GM21737 (cell line): ENCODE data around the gene LCN10.
"Not testable (repeated sequence)": the region's sequence is repeated elsewhere in the genome, so short reads cannot be mapped to it uniquely, and the experiment has no call there.

Experiments used
- ATAC-seq: cut with Tn5 transposase; IDR thresholded peaks from one replicate; pipeline ENCODE4 v1.9.1; 2021; ENCODE audit warnings: mild to moderate bottlenecking, moderate library complexity; ENCODE audit not compliant: unreplicated experiment

Gene LCN10

DNA sequence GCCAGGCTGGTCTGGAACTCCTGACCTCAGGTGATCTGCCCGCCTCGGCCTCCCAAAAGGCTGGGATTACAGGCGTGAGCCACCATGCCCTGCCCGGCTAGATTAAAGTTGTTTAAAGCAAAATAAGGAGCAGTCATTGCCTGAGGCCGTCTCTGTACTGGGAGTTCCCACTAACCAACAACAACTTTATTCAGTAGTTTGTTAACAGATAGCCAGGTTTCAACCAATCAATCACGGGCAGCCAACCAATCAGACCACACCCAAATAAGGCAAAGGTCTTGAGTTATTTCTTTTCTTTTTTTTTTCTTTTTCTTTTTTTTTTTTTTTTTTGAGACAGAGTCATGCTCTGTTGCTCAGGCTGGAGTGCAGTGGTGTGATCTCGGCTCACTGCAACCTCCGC is 38.0 kb downstream of the LCN10 start:
- ATAC-seq = not testable (repeated sequence)

DNA sequence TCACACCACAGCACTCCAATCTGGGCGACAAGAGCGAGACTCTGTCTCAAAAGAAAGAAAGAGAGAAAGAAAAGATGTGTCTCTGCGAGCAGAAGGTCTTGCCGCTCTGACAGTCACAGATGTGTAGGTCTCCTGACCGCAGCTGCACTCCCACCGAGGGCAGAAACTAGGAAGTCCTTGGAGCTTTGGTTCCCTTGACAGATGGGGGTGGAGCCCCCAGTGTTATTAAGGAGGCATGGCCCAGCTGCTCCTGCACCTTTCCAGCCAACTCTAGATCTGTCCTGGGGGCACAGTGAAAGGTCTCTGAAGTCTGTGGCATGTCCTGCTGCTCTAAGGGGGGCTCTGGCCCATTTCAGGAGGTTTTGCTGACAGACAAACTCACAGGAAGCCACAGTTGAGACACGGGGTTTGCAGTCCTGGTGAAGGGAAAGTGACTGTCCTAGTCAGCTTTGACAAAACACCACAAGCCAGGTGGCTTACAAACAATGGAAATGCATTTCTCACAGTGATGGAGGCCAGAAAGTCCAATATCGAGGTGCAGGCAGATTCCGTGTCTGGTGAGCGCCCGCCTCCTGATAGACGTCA is 39.4 kb downstream of the LCN10 start:
- ATAC-seq = no peak

DNA sequence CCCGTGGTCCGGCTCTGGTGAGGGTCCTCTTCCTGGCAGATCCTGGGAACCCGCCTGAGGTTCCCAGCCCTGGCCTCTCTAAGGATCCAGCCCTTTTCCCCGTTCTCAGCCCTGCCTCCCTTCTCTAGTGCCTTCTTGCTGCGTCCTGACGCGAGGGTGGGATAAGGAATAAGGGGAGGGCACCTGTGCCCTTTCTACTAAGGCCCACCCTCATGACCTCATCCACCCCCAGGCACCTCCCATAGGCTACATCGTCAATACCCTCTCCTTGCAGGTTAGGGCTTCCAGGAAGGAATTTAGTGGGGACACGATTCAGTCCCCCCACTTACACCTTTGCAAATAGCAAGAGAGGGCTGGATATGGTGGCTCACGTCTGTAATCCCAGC is 41.1 kb downstream of the LCN10 start:
- ATAC-seq = no peak

DNA sequence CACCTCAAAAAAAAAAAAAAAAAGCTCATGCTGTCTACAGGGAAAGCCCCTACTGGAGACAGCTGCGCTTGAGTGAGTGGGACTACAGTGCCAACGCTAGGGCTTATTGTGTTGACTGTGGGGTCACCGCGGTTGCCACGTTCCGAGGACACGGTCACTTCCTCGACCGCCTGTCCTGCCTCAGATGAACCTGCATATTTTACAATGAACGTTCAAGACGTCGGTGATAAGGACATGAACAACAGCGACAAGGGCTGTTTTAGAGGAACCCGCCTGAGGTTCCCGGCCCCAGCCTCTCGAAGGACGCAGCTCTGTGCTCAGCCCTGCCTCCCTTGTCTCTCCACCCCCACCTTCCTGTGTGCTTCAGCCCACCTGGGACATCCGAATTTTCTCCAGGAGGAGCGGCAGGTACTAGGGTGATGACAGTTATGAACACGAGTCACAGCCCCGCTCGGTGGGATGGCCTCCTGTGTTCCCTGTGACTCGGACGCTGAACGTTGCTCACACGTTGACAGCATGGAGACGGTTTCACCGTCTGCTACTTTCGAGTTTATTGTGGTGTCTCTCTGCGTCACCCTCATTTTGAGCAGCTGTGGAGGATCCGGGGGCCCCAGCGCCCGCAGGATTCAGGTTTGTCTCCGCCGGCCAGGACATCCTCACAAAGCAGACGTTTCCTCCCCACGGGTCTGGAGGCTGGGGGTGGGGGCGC is 41.6 kb downstream of the LCN10 start:
- ATAC-seq = no peak

DNA sequence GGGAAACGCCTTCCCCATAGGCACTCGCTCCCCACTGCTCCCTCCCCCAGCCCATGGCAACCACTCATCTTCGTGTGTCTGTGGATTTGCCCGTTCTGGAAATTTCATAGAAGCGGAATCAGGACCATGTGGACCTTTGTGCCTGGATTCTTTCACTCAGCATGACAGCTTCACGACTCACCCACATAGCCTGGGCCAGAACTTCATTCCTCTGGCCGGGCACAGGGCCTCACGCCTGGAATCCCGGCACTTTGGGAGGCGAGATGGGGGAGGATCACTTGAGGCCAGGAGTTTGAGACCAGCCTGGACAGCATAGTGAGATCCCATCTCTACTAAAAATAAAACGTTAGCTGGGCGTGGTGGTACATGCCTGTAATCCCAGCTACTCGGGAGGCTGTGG is 42.4 kb downstream of the LCN10 start:
- no peak for ATAC-seq

DNA sequence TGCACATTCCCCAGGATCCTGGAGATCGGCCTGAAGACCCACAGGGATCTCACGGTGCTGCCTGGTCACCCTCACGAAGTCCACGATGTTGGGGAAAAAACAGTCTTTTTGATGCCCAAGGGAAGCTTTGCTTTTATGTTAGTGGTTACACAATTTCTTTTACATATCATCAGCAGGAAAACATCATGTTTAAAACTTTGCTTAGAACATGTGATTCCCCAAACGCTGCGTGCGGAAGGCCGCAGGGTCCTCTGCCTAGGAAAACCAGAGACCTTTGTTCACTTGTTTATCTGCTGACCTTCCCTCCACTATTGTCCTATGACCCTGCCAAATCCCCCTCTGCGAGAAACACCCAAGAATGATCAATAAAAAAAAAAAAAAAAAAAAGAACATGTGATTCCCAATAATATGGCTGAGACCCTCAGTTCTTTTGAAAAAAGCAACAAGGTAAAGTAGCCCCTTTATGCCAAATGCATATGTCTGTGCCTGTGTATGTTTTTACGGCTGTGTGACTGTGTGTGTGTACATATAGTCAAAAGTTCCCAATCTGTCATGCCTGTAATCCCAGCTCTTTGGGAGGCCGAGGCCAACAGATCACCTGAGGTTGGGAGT is 44.0 kb downstream of the LCN10 start:
- no peak for ATAC-seq

DNA sequence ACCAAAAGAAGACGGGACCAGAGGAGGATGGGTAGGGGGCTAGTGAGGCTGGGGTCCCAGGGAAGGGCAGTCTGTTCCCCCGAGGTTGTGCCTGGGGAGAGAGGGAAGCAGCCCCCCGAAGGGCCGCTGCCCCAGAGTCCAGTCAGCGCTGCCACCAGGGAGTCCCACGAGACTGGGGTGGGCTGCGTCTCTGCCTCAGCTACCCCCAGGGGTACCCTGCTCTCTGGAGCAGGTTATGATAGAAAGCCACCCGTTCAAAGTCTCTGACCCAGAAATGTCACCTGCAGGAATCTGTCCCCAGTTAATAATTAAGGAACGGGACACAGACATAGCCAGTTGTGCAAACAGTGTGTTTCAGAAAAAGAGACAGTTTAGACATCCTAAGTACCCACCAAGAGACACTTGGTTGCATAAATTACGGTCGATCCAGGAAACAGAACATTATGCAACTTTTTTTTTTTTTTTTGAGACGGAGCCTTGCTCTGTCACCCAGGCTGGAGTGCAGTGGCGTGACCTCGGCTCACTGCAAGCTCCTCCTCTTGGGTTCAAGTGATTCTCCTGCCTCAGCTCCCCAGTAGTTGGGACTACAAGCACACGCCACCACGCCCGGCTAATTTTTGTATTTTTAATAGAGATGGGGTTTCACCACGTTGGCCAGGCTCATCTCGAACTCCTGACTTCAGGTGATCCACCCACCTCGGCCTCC is 44.8 kb downstream of the LCN10 start:
- ATAC-seq = no peak

DNA sequence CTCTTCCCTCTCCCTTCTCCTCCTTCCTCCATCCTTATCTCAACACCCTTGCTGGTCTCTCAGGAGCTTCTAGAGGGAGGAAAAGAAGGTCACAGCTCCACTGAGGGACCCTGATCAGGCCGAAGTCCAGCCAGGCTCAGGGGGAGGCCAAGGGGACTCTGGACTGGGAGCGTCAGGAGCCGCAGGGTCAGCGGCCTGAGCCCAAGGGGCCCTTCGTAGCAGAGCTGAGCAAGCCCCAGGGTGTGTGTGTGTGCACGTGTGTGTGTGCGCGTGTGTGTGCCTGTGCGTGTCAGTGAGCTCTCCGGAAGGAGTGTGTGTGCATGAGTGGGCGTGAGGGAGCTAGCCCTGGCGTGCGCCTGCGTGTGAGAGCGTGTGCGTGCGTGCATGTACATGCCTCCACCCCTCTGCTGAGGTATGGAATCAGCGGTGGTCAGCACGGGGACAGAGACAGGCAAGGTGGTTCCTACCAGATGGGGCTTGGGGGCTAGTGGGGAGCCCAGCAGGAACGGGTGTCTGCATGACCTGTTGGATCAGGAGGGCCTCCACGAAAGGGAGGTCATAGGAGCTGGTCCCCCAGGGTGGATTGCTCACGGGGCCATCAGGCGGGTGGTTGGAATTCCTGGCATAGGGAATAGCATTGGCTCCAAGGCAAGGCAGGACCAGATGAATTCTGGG is 45.5 kb downstream of the LCN10 start:
- no peak for ATAC-seq

DNA sequence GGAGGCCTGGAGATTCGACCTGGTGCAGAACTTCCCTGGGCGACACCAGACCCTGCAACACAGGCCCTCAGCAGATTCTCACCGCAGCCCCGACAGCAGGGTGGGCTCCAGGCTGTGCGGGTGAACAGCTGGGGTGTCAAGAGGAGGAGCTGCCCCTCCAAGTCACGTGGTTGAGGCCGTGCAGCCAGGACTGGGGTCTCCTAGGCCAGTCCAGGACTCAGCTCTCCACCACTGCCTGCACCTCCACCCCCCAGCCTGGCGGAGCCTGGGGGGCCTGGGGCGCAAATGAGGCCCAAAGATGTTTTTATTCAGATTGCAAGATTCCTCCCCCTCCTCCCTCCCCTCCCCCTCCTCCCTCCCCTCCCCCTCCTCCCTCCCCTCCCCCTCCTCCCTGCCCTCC is 46.2 kb downstream of the LCN10 start:
- ATAC-seq = no peak

DNA sequence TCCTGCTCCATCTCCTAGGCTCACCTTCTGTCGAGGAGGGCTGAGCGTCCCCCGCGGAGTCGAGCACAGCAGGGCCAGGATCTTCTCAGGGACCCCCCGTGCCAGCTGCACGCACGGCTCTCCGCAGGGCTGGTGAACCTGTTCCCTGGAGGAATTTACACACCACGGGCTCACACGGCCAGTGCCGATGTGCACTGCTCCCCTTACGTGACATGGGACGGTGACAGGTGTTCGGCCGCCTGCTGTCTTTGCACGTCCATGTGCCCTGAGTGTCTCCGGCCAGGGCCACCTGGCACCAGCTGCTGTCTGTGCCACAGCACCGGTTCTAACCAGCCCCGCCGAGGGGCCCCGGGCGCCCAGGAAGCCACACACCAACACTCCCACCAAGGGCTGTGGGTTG is 46.8 kb downstream of the LCN10 start:
- ATAC-seq = no peak

DNA sequence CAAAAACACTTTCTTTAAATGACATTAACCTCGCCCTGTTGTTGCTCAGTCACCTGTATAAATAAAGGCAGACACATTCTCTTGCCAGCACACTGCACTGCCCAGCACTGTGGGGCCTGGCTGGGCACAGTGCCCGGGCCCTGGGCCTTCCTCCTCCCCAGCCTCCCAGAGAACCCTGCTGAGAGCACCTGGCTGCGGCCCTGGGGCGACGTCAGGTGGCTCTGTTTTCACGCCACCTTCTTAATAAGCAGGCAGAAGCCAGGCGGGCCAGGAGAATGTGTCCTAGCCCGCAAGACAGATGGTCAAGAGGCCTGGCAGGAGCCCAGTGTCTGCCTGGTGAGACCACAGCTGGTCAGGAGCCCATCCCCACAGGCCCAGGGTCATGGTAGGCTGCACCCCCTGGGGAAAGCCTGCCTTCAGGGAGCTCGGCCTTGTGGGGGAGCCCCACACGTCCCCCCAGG is 47.3 kb downstream of the LCN10 start:
- no peak for ATAC-seq

DNA sequence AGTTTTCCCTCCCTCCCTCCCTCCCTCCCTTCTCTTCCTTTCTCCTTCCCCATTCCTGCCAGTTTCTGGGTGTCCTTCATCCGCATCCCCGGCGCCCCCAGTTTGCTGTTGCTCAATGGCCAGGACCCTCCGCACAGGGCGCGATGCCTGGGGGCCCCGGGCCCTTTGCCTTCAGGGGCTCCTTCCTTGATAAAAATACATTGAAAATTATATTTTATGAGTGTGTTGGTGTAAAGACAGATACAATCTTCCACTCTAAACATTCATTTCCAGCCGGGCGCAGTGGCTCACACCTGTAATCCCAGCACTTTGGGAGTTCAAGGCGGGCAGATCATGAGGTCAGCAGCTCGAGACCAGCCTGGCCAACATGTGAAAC is 47.9 kb downstream of the LCN10 start:
- no peak for ATAC-seq

DNA sequence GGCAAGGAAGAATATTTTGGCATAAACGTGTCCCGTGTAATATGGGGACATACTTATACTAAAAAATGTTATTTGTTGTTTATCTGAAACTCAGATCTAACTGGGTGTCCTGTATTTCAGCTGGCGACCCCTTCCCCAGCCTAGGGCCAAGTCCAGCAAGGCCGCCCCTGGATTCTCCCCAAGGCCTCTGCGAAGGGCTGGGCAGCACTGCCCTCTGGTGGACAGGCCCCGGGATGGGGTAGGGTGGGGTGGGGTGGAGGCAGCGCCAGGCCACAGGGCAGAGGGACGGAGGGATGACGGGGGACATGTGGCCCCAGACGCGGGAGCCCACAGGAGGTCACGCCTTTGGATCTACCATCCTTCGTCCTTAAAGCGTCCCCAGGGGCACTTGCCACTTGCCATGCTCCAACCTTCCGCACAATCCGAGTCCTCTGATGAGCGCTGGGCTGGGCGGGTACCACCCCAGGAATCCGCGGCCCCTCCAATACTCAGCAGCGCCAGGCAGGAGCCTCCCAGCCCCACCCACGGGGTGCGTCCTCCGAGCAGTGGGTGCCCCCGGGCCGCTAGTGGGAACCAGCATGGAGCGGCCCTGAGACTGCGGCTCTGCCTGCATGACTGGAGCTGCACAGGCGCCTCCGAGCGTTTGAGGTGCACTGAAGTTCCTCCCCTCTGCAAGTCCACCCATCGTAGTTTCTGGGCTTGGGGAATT is 48.4 kb downstream of the LCN10 start:
- ATAC-seq = no peak

DNA sequence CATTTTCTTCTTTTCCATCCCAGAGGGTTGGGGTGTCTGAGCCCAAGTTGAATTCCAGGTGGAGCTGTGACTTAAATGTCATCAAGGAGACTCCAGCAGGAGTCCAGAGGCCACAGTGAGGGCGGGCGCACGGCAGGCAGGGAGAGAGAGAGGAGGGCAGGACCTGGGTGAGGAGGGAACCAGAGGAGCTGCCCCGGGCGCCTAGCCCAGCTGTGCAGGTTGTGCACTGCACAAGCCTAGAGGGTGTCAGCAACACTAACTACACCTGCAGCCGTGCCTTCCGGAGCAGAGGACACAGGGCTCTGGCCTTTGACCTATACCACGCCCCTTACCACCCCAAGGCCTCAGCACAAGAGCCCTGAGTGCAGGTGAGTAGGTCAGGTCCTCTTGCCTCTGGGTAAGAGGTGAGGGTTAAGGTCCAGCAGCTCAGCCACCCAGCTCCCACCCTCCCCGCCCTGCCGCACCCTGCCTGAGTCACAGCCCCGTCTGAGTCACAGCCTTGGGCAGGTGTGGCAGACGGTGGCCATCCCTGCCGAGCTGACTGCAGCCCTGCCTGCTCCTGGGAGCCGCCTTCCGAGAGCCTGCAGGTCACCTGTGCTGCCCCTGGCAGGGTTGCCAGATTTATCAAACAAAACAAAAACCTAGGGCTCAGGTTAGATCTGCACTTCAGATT is 49.1 kb downstream of the LCN10 start:
- no peak for ATAC-seq

DNA sequence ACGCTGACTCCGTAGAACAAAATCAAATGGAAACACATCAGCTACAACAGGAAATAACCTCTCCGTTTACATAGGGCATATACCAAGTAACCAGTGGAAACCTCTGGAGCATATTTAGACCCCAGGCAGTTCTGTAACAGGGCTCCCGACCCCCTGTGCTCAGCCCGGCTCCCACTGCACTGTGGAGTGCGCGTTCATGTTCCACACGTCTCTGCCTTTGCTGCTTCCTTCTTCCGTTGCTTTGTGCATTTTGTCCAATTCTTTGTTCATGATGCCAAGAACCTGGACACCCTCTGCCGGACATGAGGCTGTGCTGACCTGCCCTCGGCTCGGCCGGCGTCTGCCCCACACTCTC is 49.6 kb downstream of the LCN10 start:
- ATAC-seq = no peak

DNA sequence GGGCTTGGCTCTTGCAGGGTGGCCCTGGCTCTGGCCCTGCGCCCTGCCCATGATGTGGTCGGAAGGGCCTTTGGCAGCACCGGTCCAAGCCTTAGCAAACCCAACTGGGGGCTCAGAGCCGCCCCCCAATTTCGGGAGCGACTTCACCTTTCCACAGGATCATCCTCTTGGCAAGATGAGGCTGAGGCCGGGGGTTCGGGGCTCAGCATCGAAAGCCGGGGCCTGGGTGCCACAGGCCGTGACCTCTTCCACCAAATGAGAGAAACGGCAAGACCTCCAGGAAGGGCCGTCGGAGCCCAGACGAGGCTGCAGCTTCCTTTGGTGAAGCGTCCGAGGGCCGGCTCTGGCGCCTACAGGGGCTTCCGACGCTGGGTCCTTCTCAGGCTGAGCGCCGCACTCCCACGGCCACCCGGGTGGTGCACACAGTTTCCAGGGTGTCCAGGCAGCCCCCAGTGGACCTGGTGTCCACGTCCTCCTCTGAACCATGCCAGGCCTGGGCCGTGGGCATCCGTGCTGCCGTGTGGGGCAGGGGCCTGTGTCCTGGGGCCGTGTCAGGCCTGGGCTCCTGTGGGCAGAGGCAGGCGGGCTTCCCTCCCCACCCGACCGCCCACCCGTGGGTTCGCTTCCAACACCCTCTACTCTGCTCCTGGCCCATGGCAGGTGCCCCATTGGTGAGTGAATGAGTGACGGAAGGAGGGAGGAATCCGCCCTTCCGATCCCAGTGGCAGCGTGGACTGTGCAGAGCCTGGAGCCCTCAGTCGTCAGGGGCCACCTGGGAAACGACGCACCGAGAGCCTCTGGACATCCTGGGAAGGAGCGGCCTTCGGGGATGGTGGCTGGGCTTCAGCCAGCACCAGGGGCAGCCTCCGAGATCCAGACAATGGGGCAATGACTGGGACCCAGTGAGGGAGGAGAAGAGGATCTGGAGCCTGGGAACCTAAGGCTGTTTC is 50.3 kb downstream of the LCN10 start:
- no peak for ATAC-seq

DNA sequence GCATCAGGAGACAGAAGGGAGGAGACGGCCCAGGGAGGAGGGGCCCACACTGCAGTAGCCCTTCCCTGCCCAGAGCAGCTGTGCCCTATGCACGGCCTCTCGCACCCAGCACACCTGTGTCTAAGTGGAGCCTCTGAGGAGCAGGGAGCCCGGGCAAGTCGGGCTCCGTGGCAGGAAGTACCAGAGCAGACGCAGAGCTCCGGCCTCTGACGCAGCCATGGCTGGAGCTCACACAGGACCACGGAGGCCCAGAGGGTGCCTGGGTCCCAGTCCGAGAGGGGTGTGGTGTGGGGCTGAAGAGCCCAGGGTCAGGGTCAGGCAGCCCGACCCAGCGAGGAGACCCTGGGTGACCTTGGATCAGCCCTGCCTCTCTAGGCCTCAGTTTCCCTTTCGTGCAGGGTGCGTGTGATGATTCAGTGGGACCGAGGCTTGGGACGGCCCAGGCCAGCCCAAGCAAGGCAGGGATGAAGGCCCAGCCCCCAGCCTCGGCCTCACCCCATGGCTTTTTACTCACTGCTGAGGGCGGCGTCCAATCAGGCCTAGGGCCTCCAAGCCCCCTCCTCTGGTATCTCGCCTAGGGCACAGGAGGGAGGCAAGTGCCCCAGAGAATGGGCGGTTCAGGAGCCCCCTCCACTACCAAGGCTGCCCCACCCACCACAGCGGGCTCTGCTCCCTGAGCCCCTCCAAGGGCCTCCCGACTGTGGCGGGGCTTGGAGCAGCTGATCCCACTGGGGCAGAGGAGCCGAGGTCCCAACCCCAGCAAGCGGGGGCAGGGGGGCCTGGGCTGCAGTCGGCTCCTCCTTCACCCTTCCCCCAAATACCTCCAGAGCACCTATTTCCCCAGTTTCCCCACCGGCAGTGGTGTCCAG is 51.2 kb downstream of the LCN10 start:
- ATAC-seq = no peak

DNA sequence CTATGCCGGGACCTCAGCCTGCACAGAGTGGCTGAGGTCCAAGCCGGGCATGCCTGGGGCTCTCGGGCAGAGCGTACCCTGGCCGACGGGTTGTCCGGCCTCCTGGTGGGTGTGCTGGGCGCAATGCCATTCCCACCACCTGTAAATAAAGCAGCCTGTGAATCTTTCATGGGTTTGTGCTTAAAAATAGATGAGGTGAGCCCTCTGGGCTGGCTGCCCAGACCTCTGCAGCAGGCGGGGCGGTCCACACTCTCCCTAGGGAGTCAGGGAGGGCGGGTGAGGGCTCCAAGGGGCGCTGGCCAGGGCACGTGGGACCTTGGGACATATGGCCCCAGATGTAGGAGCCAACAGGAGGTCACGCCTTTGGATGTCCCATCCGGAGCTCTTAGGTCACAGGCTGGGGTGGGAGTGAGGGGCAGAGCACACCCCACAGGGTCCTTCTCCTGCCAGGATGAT is 51.9 kb downstream of the LCN10 start:
- no peak for ATAC-seq
